Right lobe of liver (tissue), 6 donors: ENCODE results near the gene TELO2. TPM values are rescaled to one million over a fixed set of nuclear protein-coding genes. Genes with fewer than 3 reads are reported as not detected.

Source experiments
- ATAC-seq, 4 donors: fragments of 200-7000 bp; cut with Tn5 transposase; one replicate each; pipeline ENCODE4 v1.9.1; 2020; ENCODE audit warnings: mild to moderate bottlenecking in 4 of 4, moderate library complexity in 4 of 4
- DNase-seq, 3 donors: peaks; one replicate each; pipeline ENCODE4 v3.0.0-alpha.2; 2020
- H3K27ac ChIP-seq, 3 donors: fragments of 200-600 bp; one replicate each; pipeline ENCODE4 v1.8.0; 2022
- H3K27me3 ChIP-seq, 2 donors: fragments of 200-600 bp; one replicate each; pipeline ENCODE4 v1.8.0; 2022
- H3K36me3 ChIP-seq, 4 donors: fragments of 200-600 bp; sonication (generic) in 1 of 4; one replicate each; pipeline versions ENCODE4 v1.5.1 to v1.8.0; 2017 to 2022; ENCODE audit warnings: control low read depth in 1 of 4
- H3K4me1 ChIP-seq, 4 donors: fragments of 200-600 bp; sonication (generic) in 1 of 4; one replicate each; pipeline versions ENCODE4 v1.5.1 to v1.8.0; 2017 to 2022; ENCODE audit warnings: control low read depth in 1 of 4
- H3K4me3 ChIP-seq, 3 donors: fragments of 200-600 bp; one replicate each; pipeline ENCODE4 v1.8.0; 2022
- H3K9me3 ChIP-seq, 4 donors: fragments of 200-600 bp; sonication (generic) in 1 of 4; one replicate each; pipeline versions ENCODE4 v1.5.1 to v1.8.0; 2017 to 2022; ENCODE audit warnings: control low read depth in 1 of 4
- CTCF ChIP-seq, 4 donors: fragments of 200-600 bp in 3 of 4; fragments of 450-650 bp in 1 of 4; IDR thresholded peaks; one replicate each; pipeline versions ENCODE4 v1.5.1 to v1.8.0; 2016 to 2022; ENCODE audit warnings: antibody characterized with exemption in 4 of 4, mild to moderate bottlenecking in 2 of 4
- POLR2A ChIP-seq: fragments of 450-650 bp; IDR thresholded peaks from one replicate; pipeline ENCODE4 v1.6.1; 2017; ENCODE audit warnings: antibody characterized with exemption, mild to moderate bottlenecking
- WGBS: methylation state at CpG from one replicate; pipeline ENCODE4 v1.1.6; 2018; ENCODE audit warnings: low coverage, low lambda C conversion rate; ENCODE audit not compliant: insufficient coverage; ENCODE audit errors: missing lambda C conversion rate; 5-methylcytosine and 5-hydroxymethylcytosine counted together
- intact Hi-C, 2 donors: fragments of 100-400 bp; cut with DNase I; formaldehyde crosslinking; loops; one replicate each; pipeline versions ENCODE4 v1.11.2 to v1.14.1; 2022
- total RNA-seq, 6 experiments: library from RNA; depleted of rRNA in 2 of 6; stranded (reverse); fragments of >200 nt in 2 of 6; fragmentation: NEBNext Ultra II Directional in 3 of 6; extraction: Animal tissue kit (Norgen Biotek cat#: 25700) in 3 of 6; gene quantifications; one replicate each; pipeline versions ENCODE4 v1.1.0 to v1.2.4, GENCODE V29; 2016 to 2023
- donor health status: DM: no; HTN: yes; CAD: no.
- donor health status: DM: no; HTN: no; CAD: no.
- donor health status: DM: no; HTN: no; CAD: no.
- donor health status: DM: no; HTN: yes; CAD: no.
- donor health status: DM: no; HTN: yes; CAD: no.

The TELO2 gene
- total RNA-seq, 6 experiments from 2014 or later, result 9.5 to 31.0 (median 20.8) TPM

DNA sequence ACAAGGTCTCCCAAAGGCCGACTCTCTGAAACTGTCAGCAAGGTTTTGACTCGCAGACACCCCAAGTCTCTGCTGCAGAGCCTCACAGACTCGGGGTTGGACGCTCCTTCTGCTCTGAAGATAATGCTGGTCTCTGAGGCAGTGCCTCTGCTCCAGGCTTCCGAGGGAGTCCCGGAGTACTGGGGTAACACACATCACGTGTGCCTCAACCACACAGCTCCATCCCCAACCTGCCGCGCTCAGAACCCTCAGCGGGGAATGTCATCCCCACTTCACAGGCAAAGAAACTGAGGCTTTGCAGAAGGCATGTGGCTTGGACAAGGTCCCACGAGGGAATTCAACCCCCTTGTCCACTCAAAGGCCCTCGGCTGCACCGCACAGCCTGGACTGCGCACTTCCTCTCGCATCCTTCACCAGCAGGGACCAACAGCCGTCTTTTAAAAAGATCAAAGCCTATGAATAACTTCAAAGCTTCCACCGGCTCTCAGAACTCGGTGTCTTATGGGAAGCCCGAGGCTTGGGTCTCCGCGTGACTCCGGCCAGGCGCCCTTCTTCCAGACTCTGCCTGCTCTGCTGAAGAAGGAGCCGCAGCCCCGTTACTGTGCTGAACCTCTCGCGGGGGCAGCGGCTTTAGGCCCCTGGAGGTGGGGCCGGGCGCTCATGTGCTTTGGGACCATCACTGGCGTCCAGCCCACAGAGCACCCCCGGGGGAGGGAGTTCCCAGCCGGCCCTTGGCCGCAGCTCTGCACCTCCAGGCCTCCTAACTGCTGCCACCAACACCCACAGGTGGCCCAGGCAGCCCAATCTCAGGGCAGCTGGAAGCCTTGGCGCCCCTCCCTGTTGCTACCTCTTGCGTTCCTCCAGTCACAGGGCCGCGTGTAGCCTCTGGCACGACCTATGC is 42.5 kb downstream of the TELO2 start:
- intact Hi-C loops, result no loop called here

DNA sequence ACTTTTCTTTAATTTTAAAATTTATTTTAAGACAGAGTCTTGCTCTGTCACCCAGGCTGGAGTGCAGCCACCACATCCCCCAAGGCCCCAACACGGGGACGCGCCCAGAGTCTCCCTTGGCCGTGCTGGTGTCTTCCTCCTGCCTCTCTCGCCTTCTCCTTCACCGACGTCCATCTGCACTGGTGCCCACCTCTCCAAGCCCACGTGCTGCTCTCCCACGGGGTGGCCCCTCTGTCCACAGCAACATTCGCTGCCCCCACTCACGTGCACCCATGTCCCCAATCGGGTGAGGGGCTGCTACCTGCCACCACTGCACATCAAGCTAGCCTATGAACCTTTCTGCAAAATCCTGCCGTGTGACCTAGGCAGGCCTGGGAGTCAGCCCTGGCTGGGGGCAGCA is 43.4 kb downstream of the TELO2 start:
- WGBS, result 73% methylated on average over 4 of the region's 13 CpGs
- H3K27me3 ChIP-seq, result no peaks in the 10 kb centered on the region
- ATAC-seq (no peak), DNase-seq (no peak)
- no peaks in the 10 kb centered on the region for H3K4me1 ChIP-seq
- intact Hi-C loops, result no loop called here
- peak overlapping the region; percentile 42 to 55 (median 50) for H3K4me3 ChIP-seq
- no peak for TF ChIP-seq POLR2A
- no peak for TF ChIP-seq CTCF (IDR thresholded peaks at IDR 0.05)
- peak overlapping the region in 1 of 3 donors; percentile 75 for H3K27ac ChIP-seq
- H3K9me3 ChIP-seq, result no peaks in the 10 kb centered on the region
- H3K36me3 ChIP-seq, result no peaks in the 10 kb centered on the region

More for the DNA sequence above, 42.5 kb downstream of the TELO2 start:
- H3K36me3 ChIP-seq, result no peaks in the 10 kb centered on the region
- WGBS, result 82% methylated on average over 6 of the region's 39 CpGs
- no peaks in the 10 kb centered on the region for H3K4me1 ChIP-seq
- ATAC-seq (no peak), DNase-seq (peak in 1 of 3 donors; percentile 23)
- H3K9me3 ChIP-seq, result no peaks in the 10 kb centered on the region
- no peaks in the 10 kb centered on the region for H3K27me3 ChIP-seq
- TF ChIP-seq CTCF (IDR thresholded peaks at IDR 0.05) (no peak), POLR2A (no peak)
- peak overlapping the region; percentile 42 to 55 (median 50) for H3K4me3 ChIP-seq
- H3K27ac ChIP-seq, result peak overlapping the region in 2 of 3 donors; percentile 62 to 75

- Histone ChIP-seq H3K4me1 (no peaks in the 10 kb centered on the region), H3K9me3 (no peaks in the 10 kb centered on the region), H3K27ac (no peak overlapping the region), H3K27me3 (no peaks in the 10 kb centered on the region), H3K4me3 (peak overlapping the region in 2 of 3 donors; percentile 50 to 55), H3K36me3 (no peaks in the 10 kb centered on the region)
- 80% methylated on average over 15 of the region's 27 CpGs for WGBS
- ATAC-seq (peak in 1 of 4 donors; percentile 1), DNase-seq (peak in 2 of 3 donors; percentile 30 to 54)
- TF ChIP-seq CTCF (IDR thresholded peaks at IDR 0.05), result no peak
- no peak for TF ChIP-seq POLR2A
- intact Hi-C loops, result no loop called here
Observed at GRCh38 chr16:1537138-1537577, 44.0 kb downstream of the TELO2 start.

DNA sequence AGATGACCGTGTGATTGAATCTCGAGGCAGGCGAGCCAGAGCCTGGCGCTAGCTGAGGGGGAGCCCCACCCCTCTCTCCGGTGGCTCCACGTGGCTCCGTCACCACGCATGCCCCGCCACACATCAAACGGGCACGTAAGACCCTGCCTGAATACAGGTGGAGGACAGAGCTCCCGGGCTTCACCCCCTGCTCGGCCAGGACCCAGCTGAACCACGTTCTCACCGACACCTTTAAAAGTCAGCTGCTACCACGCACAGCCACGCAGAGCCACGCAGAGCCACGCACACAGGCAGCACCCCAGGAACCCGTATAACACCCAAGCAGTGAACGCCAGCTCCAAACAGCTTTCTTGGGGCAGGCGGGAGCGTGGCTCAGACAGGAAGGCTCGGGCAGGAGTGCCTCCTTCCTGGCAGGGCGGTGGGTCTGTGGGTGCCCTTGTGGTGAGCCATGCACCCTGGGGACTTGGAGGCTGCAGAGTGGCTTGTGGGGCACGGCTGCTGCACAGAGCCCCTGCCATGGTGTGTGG is 44.7 kb downstream of the TELO2 start:
- H3K4me3 ChIP-seq, result no peak overlapping the region
- DNase-seq, result no peak
- peak overlapping the region in 1 of 3 donors; percentile 21 for H3K27ac ChIP-seq
- no peaks in the 10 kb centered on the region for H3K27me3 ChIP-seq
- ATAC-seq, result no peak
- WGBS, result 63% methylated on average over 3 of the region's 26 CpGs
- TF ChIP-seq CTCF (IDR thresholded peaks at IDR 0.05) (no peak), POLR2A (no peak)
- H3K9me3 ChIP-seq, result no peaks in the 10 kb centered on the region
- no peaks in the 10 kb centered on the region for H3K36me3 ChIP-seq
- intact Hi-C loops, result no loop called here
- no peaks in the 10 kb centered on the region for H3K4me1 ChIP-seq
